ENCODE results near the gene ERVMER34-1. TPM values are rescaled to one million over a fixed set of nuclear protein-coding genes. Genes with fewer than 3 reads are reported as not detected.

The ERVMER34-1 gene
- total RNA-seq, 4 donors from 2014 or later: 0.31 to 0.60 (median 0.37) TPM; not detected in 1

DNA sequence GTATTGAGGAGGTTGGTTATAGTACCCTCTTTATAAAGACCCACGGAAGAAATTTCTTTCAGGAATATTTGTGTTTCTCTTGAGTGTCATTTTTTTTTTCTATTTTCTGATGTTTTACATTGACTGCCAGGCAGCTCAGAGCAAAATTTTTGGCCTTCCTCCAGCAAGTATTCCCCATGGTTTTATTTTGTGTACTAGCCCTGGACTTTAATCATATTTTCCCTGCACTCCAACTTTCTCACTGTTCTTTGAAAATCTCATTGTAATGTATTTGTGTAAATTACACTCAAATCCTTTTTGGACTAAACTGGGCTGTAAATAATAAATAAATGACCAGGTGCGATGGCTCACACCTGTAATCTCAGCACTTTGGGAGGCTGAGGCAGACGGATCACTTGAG, 46.6 kb downstream of the ERVMER34-1 start:
- TF ChIP-seq, protein P1, sequence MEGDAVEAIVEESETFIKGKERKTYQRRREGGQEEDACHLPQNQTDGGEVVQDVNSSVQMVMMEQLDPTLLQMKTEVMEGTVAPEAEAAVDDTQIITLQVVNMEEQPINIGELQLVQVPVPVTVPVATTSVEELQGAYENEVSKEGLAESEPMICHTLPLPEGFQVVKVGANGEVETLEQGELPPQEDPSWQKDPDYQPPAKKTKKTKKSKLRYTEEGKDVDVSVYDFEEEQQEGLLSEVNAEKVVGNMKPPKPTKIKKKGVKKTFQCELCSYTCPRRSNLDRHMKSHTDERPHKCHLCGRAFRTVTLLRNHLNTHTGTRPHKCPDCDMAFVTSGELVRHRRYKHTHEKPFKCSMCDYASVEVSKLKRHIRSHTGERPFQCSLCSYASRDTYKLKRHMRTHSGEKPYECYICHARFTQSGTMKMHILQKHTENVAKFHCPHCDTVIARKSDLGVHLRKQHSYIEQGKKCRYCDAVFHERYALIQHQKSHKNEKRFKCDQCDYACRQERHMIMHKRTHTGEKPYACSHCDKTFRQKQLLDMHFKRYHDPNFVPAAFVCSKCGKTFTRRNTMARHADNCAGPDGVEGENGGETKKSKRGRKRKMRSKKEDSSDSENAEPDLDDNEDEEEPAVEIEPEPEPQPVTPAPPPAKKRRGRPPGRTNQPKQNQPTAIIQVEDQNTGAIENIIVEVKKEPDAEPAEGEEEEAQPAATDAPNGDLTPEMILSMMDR (IDR thresholded peaks at IDR 0.05): no peak
- ATAC-seq (ENCODE audit: low FRiP score) (no peak), DNase-seq (ENCODE audit: low spot score) (no peak)

DNA sequence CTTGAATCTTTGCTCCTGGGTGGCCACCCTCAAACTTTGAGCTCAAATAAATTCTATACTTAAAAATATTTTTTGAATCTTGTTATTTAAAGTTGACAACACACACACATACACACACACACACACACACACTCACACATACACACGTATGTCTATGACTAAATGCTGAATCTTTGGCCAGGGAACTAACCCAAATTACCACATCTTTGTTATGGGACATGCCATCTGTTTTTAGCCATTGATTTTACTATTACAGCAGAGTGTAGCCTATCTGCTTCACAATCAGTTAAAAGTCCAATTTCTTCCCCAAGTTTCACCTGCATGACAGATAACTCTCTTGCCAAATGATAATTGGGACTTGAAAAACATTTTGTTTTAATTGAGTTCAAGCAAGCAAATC, 47.1 kb downstream of the ERVMER34-1 start:
- ATAC-seq (ENCODE audit: low FRiP score) (no peak), DNase-seq (ENCODE audit: low spot score) (no peak)
- TF ChIP-seq, protein P1 (IDR thresholded peaks at IDR 0.05): no peak

DNA sequence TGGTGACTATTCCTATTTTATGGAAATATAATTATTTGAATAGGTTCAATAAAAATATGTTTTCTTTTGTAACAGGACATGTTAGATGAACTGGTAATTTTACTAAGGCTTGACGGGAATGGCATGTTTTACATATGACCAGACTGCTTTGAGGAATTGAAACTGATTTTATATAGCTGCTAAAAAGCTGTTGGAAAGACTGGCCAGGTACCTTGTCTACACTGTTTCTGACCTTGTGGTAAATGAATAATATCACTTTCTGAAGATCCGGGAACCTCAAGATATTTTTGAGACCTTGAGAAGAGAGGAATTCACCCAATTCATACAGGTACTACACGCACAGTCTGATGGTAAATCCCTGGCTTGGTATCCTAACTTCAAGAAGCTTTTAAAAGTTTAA, 50.0 kb downstream of the ERVMER34-1 start:
- ATAC-seq (ENCODE audit: low FRiP score): no peak
- TF ChIP-seq, protein P1 (IDR thresholded peaks at IDR 0.05): no peak
- no peak for DNase-seq (ENCODE audit: low spot score)

GRCh38 chr4:52694936-52695335, 56.3 kb downstream of the ERVMER34-1 start:
- ATAC-seq (ENCODE audit: low FRiP score): no peak
- no peak for DNase-seq (ENCODE audit: low spot score)
- TF ChIP-seq, protein P1 (IDR thresholded peaks at IDR 0.05): no peak

DNA sequence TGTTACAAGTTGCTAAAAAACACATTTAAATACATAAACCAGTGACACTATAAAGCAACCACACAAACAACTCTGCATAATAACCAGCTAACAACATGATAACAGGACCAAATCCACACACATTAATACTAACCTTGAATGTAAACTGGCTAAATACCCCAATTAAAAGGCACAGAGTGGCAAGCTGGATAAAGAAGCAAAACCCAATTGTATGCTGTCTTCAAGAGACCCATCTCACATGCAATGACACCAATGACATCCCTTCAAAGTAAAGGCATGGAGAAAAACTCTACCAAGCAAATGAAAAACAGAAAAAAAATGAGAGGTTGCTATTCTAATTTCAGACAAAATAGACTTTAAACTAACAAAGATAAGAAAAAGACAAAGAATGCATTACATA, 57.7 kb downstream of the ERVMER34-1 start:
- no peak for ATAC-seq (ENCODE audit: low FRiP score)
- no peak for DNase-seq (ENCODE audit: low spot score)
- TF ChIP-seq, protein P1 (IDR thresholded peaks at IDR 0.05): no peak

Small RNA genes within 50 kb of the gene (small RNA-seq; reads per million reads assigned to genes)
- gene MIR4449: 1.3 reads per million, percentile 8 among the genes with 10 or more reads in this experiment
- gene RF00019: not detected
- gene RF00568: not detected
- 19.3 reads per million, percentile 92 among the genes with 10 or more reads in this experiment for gene SNORA26

Other genes with a start within 250 kb of the ERVMER34-1 start
- gene USP46, start 92.1 kb downstream of the ERVMER34-1 start, total RNA-seq: 1 to 10 TPM; 6.0 to 7.7 (median 6.6) TPM
- gene RASL11B, start 110.9 kb upstream of the ERVMER34-1 start, total RNA-seq: 1 to 10 TPM in 2 of 4 donors, under 1 TPM in 1, not detected in 1; 0.56 to 1.9 (median 1.7) TPM